ENCODE results near the gene C3orf52. TPM values are rescaled to one million over a fixed set of nuclear protein-coding genes. Genes with fewer than 3 reads are reported as not detected.
"Not testable (repeated sequence)": the region's sequence is repeated elsewhere in the genome, so short reads cannot be mapped to it uniquely, and the experiment has no call there.

Gene C3orf52
- total RNA-seq, 1 donor from 2014 or later = 11.7 TPM

DNA sequence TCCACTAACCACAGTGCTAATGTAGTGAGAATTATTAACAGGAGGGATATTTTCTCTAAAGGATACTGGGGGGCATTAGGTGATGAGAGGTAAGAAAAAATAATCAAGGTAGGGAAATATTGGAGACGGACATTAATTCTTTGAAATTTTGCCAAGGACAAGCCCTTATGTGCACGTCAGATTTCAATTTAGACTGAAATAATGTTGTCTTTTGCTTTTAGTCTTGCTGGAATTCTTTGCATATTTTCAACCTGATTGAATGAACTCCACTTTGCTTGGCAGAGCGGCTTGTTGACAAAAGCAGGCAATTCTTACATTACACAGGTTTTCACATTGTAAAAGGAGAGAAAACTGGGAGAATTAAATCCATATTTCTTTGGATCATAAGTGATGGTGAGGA, 25.0 kb upstream of the C3orf52 start:
- Mint-ChIP-seq H3K36me3 (ENCODE audit: low read depth) (no peaks in the 10 kb centered on the region), H3K4me1 (ENCODE audit: low read depth) (peaks cover 17% of the 10 kb centered on the region), H3K4me3 (ENCODE audit: low read depth) (no peak overlapping the region), H3K27me3 (ENCODE audit: low read depth) (no peaks in the 10 kb centered on the region), H3K9me3 (no peaks in the 10 kb centered on the region), H3K27ac (no peak overlapping the region)
- DNase-seq (ENCODE audit: low spot score) = no peak
- intact Hi-C loops (cut with micrococcal nuclease) = no loop called here

DNA sequence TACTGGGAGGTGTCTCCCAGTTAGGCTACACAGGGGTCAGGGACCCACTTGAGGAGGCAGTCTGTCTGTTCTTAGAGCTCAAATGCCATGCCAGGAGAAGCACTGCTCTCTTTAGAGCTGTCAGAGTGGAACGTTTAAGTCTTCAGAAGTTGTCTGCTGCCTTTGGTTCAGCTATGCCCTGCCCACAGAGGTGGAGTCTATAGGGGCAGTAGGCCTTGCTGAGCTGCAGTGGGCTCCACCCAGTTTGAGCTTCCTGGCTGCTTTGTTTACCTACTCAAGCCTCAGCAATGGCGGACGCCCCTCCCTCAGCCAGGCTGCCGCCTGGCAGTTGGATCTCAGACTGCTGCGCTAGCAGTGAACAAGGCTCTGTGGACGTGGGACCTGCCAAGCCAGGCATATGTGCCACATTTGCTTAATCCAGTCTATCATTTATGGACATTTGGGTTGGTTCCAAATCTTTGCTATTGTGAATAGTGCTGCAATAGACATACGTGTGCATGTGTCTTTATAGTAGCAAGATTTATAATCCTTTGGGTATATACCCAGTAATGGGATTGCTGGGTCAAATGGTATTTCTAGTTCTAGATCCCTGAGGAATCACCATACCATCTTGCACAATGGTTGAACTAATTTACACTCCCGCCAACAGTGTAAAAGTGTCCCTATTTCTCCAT, 13.7 kb upstream of the C3orf52 start:
- DNase-seq (ENCODE audit: low spot score) = peak; percentile 75
- Mint-ChIP-seq H3K27ac (peak overlapping the region; percentile 53), H3K4me1 (ENCODE audit: low read depth) (peaks cover 38% of the 10 kb centered on the region), H3K4me3 (ENCODE audit: low read depth) (peak overlapping the region; percentile 20), H3K36me3 (ENCODE audit: low read depth) (peaks cover 11% of the 10 kb centered on the region), H3K9me3 (peaks cover 17% of the 10 kb centered on the region)
- intact Hi-C loops (cut with micrococcal nuclease); H3K27me3 Mint-ChIP-seq (ENCODE audit: low read depth): not testable (repeated sequence)

DNA sequence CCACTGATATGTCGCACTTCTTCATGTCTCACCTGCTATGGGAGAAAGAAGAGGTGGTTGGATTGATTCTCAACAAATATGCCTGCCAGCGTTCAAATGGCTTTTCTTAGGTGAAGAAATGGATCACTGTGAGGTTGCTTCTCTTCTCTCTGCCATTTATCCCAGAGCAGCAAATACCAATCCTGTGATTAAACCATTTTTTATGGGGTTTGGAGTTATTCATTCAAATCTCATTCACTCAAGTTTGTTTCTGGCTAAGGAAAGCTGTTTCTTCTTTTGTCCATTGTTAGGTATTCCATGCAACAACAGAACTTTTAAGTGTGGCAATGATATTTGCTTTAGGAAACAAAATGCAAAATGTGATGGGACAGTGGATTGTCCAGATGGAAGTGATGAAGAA, 12.2 kb upstream of the C3orf52 start:
- Mint-ChIP-seq H3K4me1 (ENCODE audit: low read depth) (peaks cover 49% of the 10 kb centered on the region), H3K36me3 (ENCODE audit: low read depth) (peaks cover 11% of the 10 kb centered on the region), H3K4me3 (ENCODE audit: low read depth) (no peak overlapping the region), H3K9me3 (peaks cover 13% of the 10 kb centered on the region), H3K27me3 (ENCODE audit: low read depth) (peaks cover 5% of the 10 kb centered on the region), H3K27ac (no peak overlapping the region)
- intact Hi-C loops (cut with micrococcal nuclease) = no loop called here
- no peak for DNase-seq (ENCODE audit: low spot score)

DNA sequence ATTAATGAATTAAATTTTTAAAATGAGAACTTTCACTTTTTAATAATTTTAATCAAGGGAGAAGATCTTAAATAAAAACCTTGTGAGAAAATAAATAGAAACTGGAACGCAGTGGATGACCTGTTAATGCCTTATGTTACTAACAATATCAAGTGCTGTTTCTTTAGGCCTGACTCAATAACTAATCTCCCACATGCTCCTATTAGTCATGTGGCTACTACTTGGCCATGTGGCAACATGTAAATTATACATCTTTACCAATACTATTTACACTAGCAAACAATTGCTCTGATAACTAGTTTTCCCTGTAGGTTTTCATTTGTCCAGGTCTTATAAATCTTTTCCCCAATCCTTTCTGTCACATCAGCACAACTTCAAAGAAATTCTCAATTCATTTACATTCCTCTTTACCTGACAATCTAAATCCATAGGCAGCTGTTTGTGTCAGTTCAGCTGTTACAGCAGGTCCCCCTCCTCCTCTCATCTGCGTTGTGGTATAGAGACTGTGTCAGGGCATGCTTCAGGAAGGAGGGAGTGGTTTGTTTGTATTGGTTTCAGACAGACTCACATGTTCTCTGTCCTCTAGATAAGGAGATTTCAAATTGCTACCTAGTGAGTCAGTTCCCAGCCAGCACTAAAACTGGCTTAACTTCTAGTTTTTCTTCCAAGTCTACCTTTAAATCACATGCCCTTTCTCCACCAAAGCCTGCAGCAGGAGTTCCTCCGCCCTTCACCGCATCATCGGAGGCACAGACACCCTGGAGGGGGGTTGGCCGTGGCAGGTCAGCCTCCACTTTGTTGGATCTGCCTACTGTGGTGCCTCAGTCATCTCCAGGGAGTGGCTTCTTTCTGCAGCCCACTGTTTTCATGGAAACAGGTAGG, 11.3 kb upstream of the C3orf52 start:
- peak; percentile 46 for DNase-seq (ENCODE audit: low spot score)
- peaks cover under 1% of the 10 kb centered on the region for H3K27me3 Mint-ChIP-seq (ENCODE audit: low read depth)
- peak overlapping the region; percentile 50 for H3K4me3 Mint-ChIP-seq (ENCODE audit: low read depth)
- peak overlapping the region; percentile 74 for H3K27ac Mint-ChIP-seq
- peaks cover 46% of the 10 kb centered on the region for H3K4me1 Mint-ChIP-seq (ENCODE audit: low read depth)
- intact Hi-C loops (cut with micrococcal nuclease) = loop anchor here (1.0 kb wide), 2 partner anchors 11 to 19 kb away; partner anchors contain the start of gene C3orf52
- peaks cover 8% of the 10 kb centered on the region for H3K36me3 Mint-ChIP-seq (ENCODE audit: low read depth)
- H3K9me3 Mint-ChIP-seq = peaks cover 9% of the 10 kb centered on the region

DNA sequence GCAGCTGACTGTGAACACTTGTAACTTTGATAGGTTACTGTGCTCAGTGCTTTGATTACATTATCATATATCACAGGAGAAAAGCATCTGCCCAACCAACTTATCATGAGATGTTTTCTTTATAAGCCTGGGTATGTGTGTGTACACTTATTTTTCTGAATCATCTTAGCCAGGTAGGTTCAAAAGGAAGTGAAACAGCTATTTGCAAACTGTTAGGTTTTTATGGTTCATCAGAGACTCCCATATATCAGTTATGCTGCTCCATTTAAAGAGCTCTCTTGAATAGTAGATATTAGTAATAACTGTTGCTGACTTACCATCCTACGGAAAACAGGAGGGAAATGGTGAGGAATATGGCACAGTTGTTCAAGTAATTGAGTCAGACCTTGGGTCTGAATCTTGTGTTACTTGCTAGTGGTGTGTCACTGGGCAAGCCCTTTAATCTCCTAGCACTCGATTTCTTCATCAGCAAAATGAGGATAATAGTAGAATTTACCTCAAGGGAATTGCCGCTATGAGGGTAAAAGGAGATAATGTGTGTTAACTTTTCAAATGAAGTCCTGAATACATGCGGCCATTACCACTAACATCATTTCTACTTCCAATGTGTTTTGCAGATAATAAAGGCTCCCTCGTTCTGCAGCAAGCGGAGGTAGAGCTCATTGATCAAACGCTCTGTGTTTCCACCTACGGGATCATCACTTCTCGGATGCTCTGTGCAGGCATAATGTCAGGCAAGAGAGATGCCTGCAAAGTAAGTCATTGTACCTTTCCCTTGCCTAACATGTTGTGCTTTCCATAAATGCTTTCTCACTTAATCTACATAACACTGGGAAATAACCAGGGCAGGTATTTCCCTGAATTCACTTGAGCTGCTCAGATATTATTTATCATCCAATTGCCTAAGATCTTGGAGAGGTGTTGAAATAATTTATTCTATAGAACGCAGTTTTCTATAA, 7.8 kb upstream of the C3orf52 start:
- intact Hi-C loops (cut with micrococcal nuclease) = no loop called here
- Mint-ChIP-seq H3K9me3 (no peaks in the 10 kb centered on the region), H3K4me3 (ENCODE audit: low read depth) (no peak overlapping the region), H3K4me1 (ENCODE audit: low read depth) (peaks cover 29% of the 10 kb centered on the region), H3K36me3 (ENCODE audit: low read depth) (peaks cover 2% of the 10 kb centered on the region), H3K27me3 (ENCODE audit: low read depth) (peaks cover 4% of the 10 kb centered on the region), H3K27ac (no peak overlapping the region)
- DNase-seq (ENCODE audit: low spot score) = no peak

DNA sequence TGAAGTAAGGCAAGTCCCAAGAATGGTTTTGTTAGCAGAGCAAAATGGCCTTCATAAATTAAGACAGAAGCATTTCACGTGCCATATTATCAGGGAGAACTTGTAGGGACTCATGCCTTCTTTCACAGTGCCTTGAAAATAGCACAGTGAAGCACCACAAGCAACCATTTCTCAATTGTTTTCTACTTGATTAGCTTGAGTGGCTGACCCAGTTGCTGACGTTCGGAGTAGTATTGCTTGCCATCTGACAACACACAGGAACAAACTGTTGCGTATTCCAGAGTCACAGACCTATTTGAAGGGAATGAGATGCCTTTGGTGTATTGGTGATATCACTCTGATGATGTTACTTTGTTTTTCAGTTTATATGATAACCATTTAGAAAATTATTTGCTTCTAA, 3.0 kb upstream of the C3orf52 start:
- no peak for DNase-seq (ENCODE audit: low spot score)
- H3K36me3 Mint-ChIP-seq (ENCODE audit: low read depth) = peaks cover 5% of the 10 kb centered on the region
- peaks cover 6% of the 10 kb centered on the region for H3K27me3 Mint-ChIP-seq (ENCODE audit: low read depth)
- no peaks in the 10 kb centered on the region for H3K9me3 Mint-ChIP-seq
- intact Hi-C loops (cut with micrococcal nuclease) = no loop called here
- no peak overlapping the region for H3K4me3 Mint-ChIP-seq (ENCODE audit: low read depth)
- peaks cover 33% of the 10 kb centered on the region for H3K4me1 Mint-ChIP-seq (ENCODE audit: low read depth)
- no peak overlapping the region for H3K27ac Mint-ChIP-seq

DNA sequence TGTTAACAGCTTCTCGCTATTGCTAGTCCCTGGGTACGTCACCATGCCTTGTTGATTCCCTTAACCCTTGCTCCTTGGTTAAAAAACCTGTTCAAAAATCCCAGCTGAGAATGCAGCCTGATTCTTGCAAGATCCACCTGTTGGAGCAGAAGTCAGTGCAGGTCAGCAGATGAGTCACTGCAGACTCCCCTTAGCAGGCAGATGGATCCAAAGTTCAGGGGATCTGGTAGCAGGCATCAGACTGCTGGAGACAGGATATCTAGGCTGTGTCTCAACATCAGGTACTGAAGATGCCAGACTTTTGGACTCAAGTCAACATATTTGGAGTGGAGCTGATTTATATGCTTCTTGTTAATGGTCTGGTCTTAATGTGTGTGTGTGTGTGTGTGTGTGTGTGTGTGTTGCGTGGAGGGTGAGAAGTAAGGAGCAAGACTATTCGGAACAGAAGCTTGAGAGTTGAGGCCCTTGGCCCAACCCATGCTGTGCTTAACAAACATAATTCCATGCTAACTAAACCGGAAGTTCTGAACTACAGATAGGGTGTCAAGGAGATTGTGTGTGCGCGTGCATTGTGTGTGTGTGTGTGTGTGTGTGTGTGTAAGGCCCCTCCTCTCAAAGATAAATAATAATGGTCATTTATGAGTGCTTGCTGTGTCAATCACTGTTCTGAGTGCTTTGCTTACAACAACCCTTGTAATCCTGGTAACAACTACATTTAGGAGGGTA, 1.0 kb upstream of the C3orf52 start:
- peaks cover 6% of the 10 kb centered on the region for H3K27me3 Mint-ChIP-seq (ENCODE audit: low read depth)
- intact Hi-C loops (cut with micrococcal nuclease) = loop anchor here (5.0 kb wide), 1 partner anchor 38 kb away; no protein-coding TSS in a partner anchor
- no peak overlapping the region for H3K27ac Mint-ChIP-seq
- H3K36me3 Mint-ChIP-seq (ENCODE audit: low read depth) = peaks cover 5% of the 10 kb centered on the region
- H3K9me3 Mint-ChIP-seq = no peaks in the 10 kb centered on the region
- H3K4me3 Mint-ChIP-seq (ENCODE audit: low read depth) = peak overlapping the region; percentile 85
- H3K4me1 Mint-ChIP-seq (ENCODE audit: low read depth) = peaks cover 35% of the 10 kb centered on the region
- DNase-seq (ENCODE audit: low spot score) = no peak

DNA sequence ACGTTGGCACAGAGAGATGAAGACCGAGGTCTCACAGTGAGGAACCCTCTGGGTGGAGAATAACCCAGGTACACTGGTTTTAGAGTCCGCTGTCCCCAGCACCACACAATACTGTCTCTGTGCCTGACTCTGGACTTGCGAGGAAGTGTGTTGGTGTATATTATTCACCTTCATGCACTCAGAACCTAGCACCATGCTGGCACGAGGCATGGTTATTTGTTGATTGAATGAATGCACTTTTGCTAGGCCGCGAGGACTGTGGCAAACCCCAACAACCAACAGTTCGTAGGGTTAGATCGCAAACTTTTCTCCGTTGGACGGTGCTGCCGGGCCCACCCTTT, 484 bp upstream of the C3orf52 start:
- intact Hi-C loops (cut with micrococcal nuclease) = loop anchor here (1.0 to 5.0 kb wide), 2 partner anchors 10 to 38 kb away; no protein-coding TSS in a partner anchor
- Mint-ChIP-seq H3K4me1 (ENCODE audit: low read depth) (peaks cover 41% of the 10 kb centered on the region), H3K27me3 (ENCODE audit: low read depth) (peaks cover 2% of the 10 kb centered on the region), H3K9me3 (no peaks in the 10 kb centered on the region), H3K27ac (peak overlapping the region; percentile 81), H3K4me3 (ENCODE audit: low read depth) (peak overlapping the region; percentile 85), H3K36me3 (ENCODE audit: low read depth) (peaks cover 5% of the 10 kb centered on the region)
- no peak for DNase-seq (ENCODE audit: low spot score)

DNA sequence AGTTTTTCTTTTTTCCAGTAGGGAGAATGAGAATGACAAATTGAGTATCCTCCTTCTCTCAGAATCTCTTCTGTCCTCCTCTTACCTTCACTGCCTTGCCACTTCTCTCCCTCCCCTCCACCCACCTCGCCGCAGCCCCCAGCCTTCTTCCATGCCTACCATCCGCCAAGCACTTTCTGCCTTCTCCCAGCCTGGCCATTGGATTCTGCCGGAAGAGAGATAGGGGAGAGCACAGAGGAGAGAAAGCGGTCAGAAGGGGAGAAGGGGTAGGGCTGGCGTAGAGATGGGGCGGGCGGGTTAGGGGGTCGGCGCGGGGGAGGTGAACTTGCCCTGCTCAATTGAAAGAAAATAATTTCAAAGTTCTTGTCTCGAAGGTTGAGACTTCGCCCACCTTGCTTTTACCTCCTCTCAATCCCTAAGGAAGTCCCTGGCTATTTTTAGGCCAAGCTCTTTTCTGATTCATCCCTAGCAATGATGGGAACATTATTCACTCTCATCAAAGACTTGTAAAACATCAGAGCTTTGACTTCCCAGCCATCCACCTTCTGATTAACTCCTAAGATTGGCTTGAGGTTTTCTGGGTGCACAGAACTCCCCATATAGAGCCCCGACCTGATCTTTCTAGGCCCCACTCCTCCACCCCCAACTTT, 811 bp downstream of the C3orf52 start:
- no peak for DNase-seq (ENCODE audit: low spot score)
- H3K36me3 Mint-ChIP-seq (ENCODE audit: low read depth) = peaks cover 5% of the 10 kb centered on the region
- peak overlapping the region; percentile 47 for H3K27ac Mint-ChIP-seq
- peaks cover 2% of the 10 kb centered on the region for H3K27me3 Mint-ChIP-seq (ENCODE audit: low read depth)
- H3K9me3 Mint-ChIP-seq = no peaks in the 10 kb centered on the region
- intact Hi-C loops (cut with micrococcal nuclease) = loop anchor here (1.0 to 5.0 kb wide), 2 partner anchors 12 to 40 kb away; no protein-coding TSS in a partner anchor
- H3K4me1 Mint-ChIP-seq (ENCODE audit: low read depth) = peaks cover 42% of the 10 kb centered on the region
- H3K4me3 Mint-ChIP-seq (ENCODE audit: low read depth) = peak overlapping the region; percentile 85

DNA sequence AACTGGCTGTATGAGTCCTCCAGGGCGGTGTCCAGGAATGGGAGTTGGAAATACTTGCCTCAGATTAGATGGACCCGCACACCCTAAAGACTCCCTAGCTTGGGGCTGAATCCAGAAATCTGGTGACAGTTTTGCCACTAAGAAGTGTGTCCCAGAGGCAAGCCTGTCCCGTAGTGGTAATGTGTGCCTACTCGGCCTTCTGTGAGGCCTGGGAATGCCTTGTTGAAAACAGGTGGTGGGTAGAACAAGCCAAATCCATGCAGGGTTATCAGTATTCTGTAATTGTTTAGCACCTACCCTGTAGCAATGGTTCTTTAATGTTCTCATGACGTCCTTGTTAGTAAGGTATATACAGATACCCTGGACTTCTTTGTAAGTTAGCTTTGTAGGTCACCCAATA, 1.6 kb downstream of the C3orf52 start:
- intact Hi-C loops (cut with micrococcal nuclease) = loop anchor here (5.0 kb wide), 1 partner anchor 40 kb away; no protein-coding TSS in a partner anchor
- H3K4me1 Mint-ChIP-seq (ENCODE audit: low read depth) = peaks cover 49% of the 10 kb centered on the region
- H3K9me3 Mint-ChIP-seq = no peaks in the 10 kb centered on the region
- peak overlapping the region; percentile 85 for H3K4me3 Mint-ChIP-seq (ENCODE audit: low read depth)
- peaks cover 2% of the 10 kb centered on the region for H3K27me3 Mint-ChIP-seq (ENCODE audit: low read depth)
- H3K27ac Mint-ChIP-seq = no peak overlapping the region
- peaks cover 5% of the 10 kb centered on the region for H3K36me3 Mint-ChIP-seq (ENCODE audit: low read depth)
- no peak for DNase-seq (ENCODE audit: low spot score)

DNA sequence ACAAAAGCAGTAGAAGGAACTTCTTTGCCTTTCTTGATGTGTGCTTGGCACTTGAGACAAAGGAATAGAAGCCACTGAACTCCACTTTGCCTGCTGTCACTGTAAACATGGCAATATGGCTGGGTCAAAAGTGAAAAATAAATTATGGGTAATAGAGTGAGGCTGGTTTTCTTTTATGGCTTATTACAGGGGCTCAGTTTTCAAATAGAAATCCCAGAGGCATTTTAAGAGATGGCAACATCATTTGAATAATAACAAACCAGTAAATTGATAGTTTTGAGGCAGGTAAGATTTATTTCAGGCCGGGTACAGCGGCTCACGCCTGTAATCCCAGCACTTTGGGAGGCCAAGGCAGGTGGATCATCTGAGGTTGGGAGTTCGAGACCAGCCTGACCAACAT, 2.8 kb downstream of the C3orf52 start:
- intact Hi-C loops (cut with micrococcal nuclease) = loop anchor here (5.0 kb wide), 1 partner anchor 42 kb away; no protein-coding TSS in a partner anchor
- peaks cover 54% of the 10 kb centered on the region for H3K4me1 Mint-ChIP-seq (ENCODE audit: low read depth)
- no peak for DNase-seq (ENCODE audit: low spot score)

More for the DNA sequence above, 2.8 kb downstream of the C3orf52 start:
- Mint-ChIP-seq H3K36me3 (ENCODE audit: low read depth) (peaks cover 11% of the 10 kb centered on the region), H3K9me3 (no peaks in the 10 kb centered on the region), H3K4me3 (ENCODE audit: low read depth) (no peak overlapping the region), H3K27me3 (ENCODE audit: low read depth) (peaks cover 2% of the 10 kb centered on the region), H3K27ac (no peak overlapping the region)
